HepG2 (cell line): Measurements from ENCODE around the gene ACOT4. TPM values are rescaled to one million over a fixed set of nuclear protein-coding genes. Genes with fewer than 3 reads are reported as not detected.
"Not testable (repeated sequence)": the region's sequence is repeated elsewhere in the genome, so short reads cannot be mapped to it uniquely, and the experiment has no call there.

Source experiments
- ATAC-seq: fragments of 200-7000 bp; cut with Tn5 transposase; 3 replicates; pipeline ENCODE4 v1.9.1; 2020; ENCODE audit warnings: mild to moderate bottlenecking, moderate library complexity
- BruUV-seq: library from RNA; stranded (reverse); fragments of 400-500 nt; replicated peaks from 2 replicates; lab custom pipeline; 2021; lab: Mats Ljungman, UMichigan
- CTCF ChIA-PET: fragments of 300-600 bp; formaldehyde crosslinking; extraction: SDS; loops from one replicate; lab custom pipeline; 2021; ENCODE audit warnings: low total read pairs, inconsistent platforms, low intra/inter-chr PET ratio; lab: Yijun Ruan, JAX
- POLR2A ChIA-PET: fragments of 350-600 bp; sonication (Branson Sonifier 250); formaldehyde crosslinking; loops from one replicate; lab custom pipeline; 2020; ENCODE audit warnings: antibody characterized with exemption, inconsistent platforms; lab: Yijun Ruan, JAX
- DNase-seq: peaks from one replicate; pipeline ENCODE4 v3.0.0-alpha.2; 2015; ENCODE audit warnings: low spot score
- FAIRE-seq: peaks from 3 replicates; lab custom pipeline; 2011; peaks lifted over from hg19 to GRCh38; lab: Jason Lieb, UNC
- H2AFZ ChIP-seq: one replicate; pipeline ENCODE4 v1.6.1; 2011; ENCODE audit warnings: low read length, inconsistent platforms
- H3K27ac ChIP-seq: fragments of 300-600 bp; 3 replicates; pipeline ENCODE4 v1.8.0; 2011; ENCODE audit warnings: mixed run types, mild to moderate bottlenecking, mixed read lengths, low read length, inconsistent platforms; ENCODE audit not compliant: insufficient read depth; ENCODE audit errors: extremely low read length
- H3K27me3 ChIP-seq, 2 experiments: fragments of 200-600 bp in 1 of 2; 2 replicates in 1 of 2; 3 replicates in 1 of 2; pipeline versions ENCODE4 v1.6.0 to v1.8.0; 2011; ENCODE audit warnings: low read length in 2 of 2, mild to moderate bottlenecking in 2 of 2, moderate library complexity in 2 of 2, inconsistent platforms in 1 of 2; ENCODE audit not compliant: insufficient read depth in 2 of 2, control insufficient read depth in 1 of 2
- H3K36me3 ChIP-seq, 2 experiments: fragments of 200-600 bp in 1 of 2; replicated peaks in 1 of 2; 2 replicates in 1 of 2; 3 replicates in 1 of 2; pipeline versions ENCODE4 v1.5.1 to v1.8.0; 2011; ENCODE audit warnings: low read length in 2 of 2, inconsistent platforms in 1 of 2; ENCODE audit not compliant: insufficient read depth in 2 of 2, control insufficient read depth in 1 of 2
- H3K4me1 ChIP-seq: 2 replicates; pipeline ENCODE4 v1.5.1; 2012; ENCODE audit warnings: low read length, inconsistent platforms; ENCODE audit not compliant: insufficient read depth
- H3K4me2 ChIP-seq: 2 replicates; pipeline ENCODE4 v1.6.0; 2011; ENCODE audit warnings: low read depth, low read length, inconsistent platforms
- H3K4me3 ChIP-seq, 3 experiments: fragments of 200-600 bp in 1 of 3; sonication (generic), shearing (Covaris generic) in 1 of 3; replicated peaks in 1 of 3; 2 replicates each; pipeline ENCODE4 v1.5.1; 2011 to 2016; ENCODE audit warnings: low read length in 3 of 3, inconsistent platforms in 2 of 3, low read depth in 2 of 3, mild to moderate bottlenecking in 2 of 3, control low read depth in 1 of 3, mixed read lengths in 1 of 3; ENCODE audit not compliant: insufficient read depth in 1 of 3
- H3K79me2 ChIP-seq: one replicate; pipeline ENCODE4 v1.6.1; 2011; ENCODE audit warnings: low read length, inconsistent platforms; ENCODE audit not compliant: insufficient read depth
- H3K9ac ChIP-seq: 2 replicates; pipeline ENCODE4 v1.6.0; 2011; ENCODE audit warnings: mild to moderate bottlenecking, low read depth, low read length, inconsistent platforms; ENCODE audit not compliant: insufficient read depth
- H3K9me3 ChIP-seq: 2 replicates; pipeline ENCODE4 v1.5.1; 2012; ENCODE audit warnings: mild to moderate bottlenecking, low read length
- H4K20me1 ChIP-seq: 2 replicates; pipeline ENCODE4 v1.6.0; 2011; ENCODE audit warnings: inconsistent platforms, mild to moderate bottlenecking, low read length, moderate library complexity; ENCODE audit not compliant: insufficient read depth
- EP300 ChIP-seq, 3 experiments: sonication (generic) in 1 of 3; formaldehyde crosslinking in 1 of 3; IDR thresholded peaks; 2 replicates each; pipeline versions ENCODE4 v1.5.1 to v1.6.1; 2011 to 2020; ENCODE audit warnings: low read depth in 2 of 3, low read length in 2 of 3, borderline replicate concordance in 1 of 3, improper control_type of control experiment in 1 of 3, mild to moderate bottlenecking in 1 of 3, missing genetic modification reagents in 1 of 3, moderate library complexity in 1 of 3
- HNF4A ChIP-seq: sonication (generic); formaldehyde crosslinking; IDR thresholded peaks from 2 replicates; pipeline ENCODE4 v1.4.0; 2020; ENCODE audit warnings: missing genetic modification reagents
- NCOR1 ChIP-seq: fragments of 200-600 bp; sonication (generic); IDR thresholded peaks from 2 replicates; pipeline ENCODE4 v1.7.0; 2017; ENCODE audit warnings: antibody characterized with exemption, low read length, borderline replicate concordance
- ZNF687 ChIP-seq: sonication (generic); formaldehyde crosslinking; IDR thresholded peaks from 2 replicates; pipeline ENCODE4 v1.5.1; 2020; ENCODE audit warnings: mild to moderate bottlenecking, missing genetic modification reagents, moderate library complexity
- WGBS: methylation state at CpG from one replicate; pipeline ENCODE4 v1.1.6; 2017; ENCODE audit warnings: low lambda C conversion rate; 5-methylcytosine and 5-hydroxymethylcytosine counted together
- in situ Hi-C: cut with HindIII; loops from 2 replicates; pipeline ENCODE4 v1.10.0; 2017; ENCODE audit warnings: low pct_unique_long_range_greater_than_20kb; ENCODE audit not compliant: extremely low pct_ligation_motif_present
- intact Hi-C: fragments of 100-400 bp; cut with micrococcal nuclease; formaldehyde crosslinking; loops from one replicate; pipeline ENCODE4 v1.10.0; 2022; ENCODE audit not compliant: unreplicated experiment
- polyA plus RNA-seq, 8 experiments: library from polyadenylated mRNA; depleted of rRNA in 3 of 8; stranded (reverse) in 7 of 8; unstranded in 1 of 8; fragments of >200 nt; fragmentation: Illumina TruSeq in 4 of 8; extraction: Trizol in 4 of 8; gene quantifications; 2 replicates each; pipeline versions ENCODE4 v1.2.1 to v1.2.3, GENCODE V29; 2011 to 2016; ENCODE audit warnings: low read depth in 4 of 8, missing spikeins in 1 of 8, mixed read lengths in 1 of 8; ENCODE audit not compliant: insufficient read depth in 1 of 8
- total RNA-seq, 5 experiments: library from RNA; depleted of rRNA; stranded (reverse); fragments of >200 nt; fragmentation: Illumina TruSeq; extraction: Trizol; gene quantifications; 2 replicates each; pipeline ENCODE4 v1.2.3, GENCODE V29; 2016; ENCODE audit warnings: low read depth in 1 of 5

Gene ACOT4
- total and polyA plus RNA-seq, 2 of the 13 experiments (the other 11 are each of a cell fraction or from before 2014, with no cell fraction given) = 0.04 to 0.05 TPM

GRCh38 chr14:73562696-73563095 lies 29.0 kb upstream of the ACOT4 start:
- intact Hi-C loops = loop anchor here (10.0 kb wide), 1 partner anchor 48 kb away; no protein-coding TSS in a partner anchor
- H3K9me3 ChIP-seq; H2AFZ ChIP-seq; ATAC-seq; H3K36me3 ChIP-seq; CTCF ChIA-PET; H3K4me3 ChIP-seq; H3K4me2 ChIP-seq; H3K27ac ChIP-seq; in situ Hi-C loops; BruUV-seq; H3K79me2 ChIP-seq; POLR2A ChIA-PET; H4K20me1 ChIP-seq; H3K9ac ChIP-seq; FAIRE-seq; H3K27me3 ChIP-seq; TF ChIP-seq EP300 (CRISPR knock-in tag; IDR thresholded peaks at IDR 0.05; ENCODE audit: borderline replicate concordance): not testable (repeated sequence)
- peaks cover 25% of the 10 kb centered on the region for H3K4me1 ChIP-seq
- WGBS = 59% methylated on average over 6 of the region's 6 CpGs
- peak; percentile 52 for TF ChIP-seq HNF4A (CRISPR knock-in tag)
- TF ChIP-seq EP300 (IDR thresholded peaks at IDR 0.05; ENCODE audit: low read depth in 2 of 2, low read length in 2 of 2) = 0 out of 4 replicates have a peak, but pooled peaks of 1 of the 2 experiments have one; percentile 9
- peak; percentile 60; the same call in 1 of the 2 replicates for TF ChIP-seq NCOR1
- DNase-seq = peak; percentile 13

- H4K20me1 ChIP-seq, BruUV-seq, H3K36me3 ChIP-seq, H3K4me3 ChIP-seq, H3K27me3 ChIP-seq, H3K4me2 ChIP-seq, H2AFZ ChIP-seq, H3K27ac ChIP-seq, H3K9me3 ChIP-seq, H3K9ac ChIP-seq, ATAC-seq, FAIRE-seq: not testable (repeated sequence)
- intact Hi-C loops = loop anchor here (10.0 kb wide), 1 partner anchor 52 kb away; no protein-coding TSS in a partner anchor
- WGBS = no CpG with 5 or more reads among the region's 18 CpGs
- TF ChIP-seq ZNF687 (CRISPR knock-in tag) = peak; percentile 20; the same call in 1 of the 2 replicates
- TF ChIP-seq, all 625 proteins: peak for 1; not testable (repeated sequence) for 624
- in situ Hi-C loops, DNase-seq, CTCF ChIA-PET: not testable (repeated sequence)
- POLR2A ChIA-PET = interaction anchor here (6.4 kb wide), 1 partner anchor 29 kb away, joined by 108 read pairs; the partner anchor contains the start of gene ACOT1
- Histone ChIP-seq H3K4me1 (peaks cover 28% of the 10 kb centered on the region), H3K79me2 (peaks cover 25% of the 10 kb centered on the region)
These were observed 25.2 kb upstream of the ACOT4 start for GRCh38 chr14:73566431-73566830.
